Aorta (tissue), 5 donors: ENCODE results near the gene ARL8B. TPM values are rescaled to one million over a fixed set of nuclear protein-coding genes. Genes with fewer than 3 reads are reported as not detected.
A peak's percentile ranks its signal among the peaks of the same experiment; 100 is the strongest.

Source experiments
- ATAC-seq: fragments of 200-7000 bp; cut with Tn5 transposase; one replicate; pipeline ENCODE4 v1.9.1; 2022; ENCODE audit warnings: moderate library complexity; ENCODE audit not compliant: low FRiP score
- DNase-seq, 2 donors: peaks; one replicate each; pipeline ENCODE4 v3.0.0-alpha.2; 2020
- H3K27ac ChIP-seq, 2 donors: one replicate each; pipeline ENCODE4 v1.5.1; 2013; ENCODE audit warnings: low read length in 2 of 2, mild to moderate bottlenecking in 2 of 2, moderate library complexity in 2 of 2, control low read depth in 1 of 2, inconsistent platforms in 1 of 2, low read depth in 1 of 2
- H3K27me3 ChIP-seq, 2 donors: one replicate each; pipeline ENCODE4 v1.6.1; 2013; ENCODE audit warnings: control low read depth in 1 of 2, low read length in 1 of 2, mild to moderate bottlenecking in 1 of 2, moderate library complexity in 1 of 2; ENCODE audit not compliant: insufficient read depth in 2 of 2, control insufficient read depth in 1 of 2
- H3K36me3 ChIP-seq, 2 donors: one replicate each; pipeline ENCODE4 v1.6.1; 2013; ENCODE audit warnings: control low read depth in 1 of 2, low read length in 1 of 2, mild to moderate bottlenecking in 1 of 2; ENCODE audit not compliant: insufficient read depth in 2 of 2, control insufficient read depth in 1 of 2
- H3K4me1 ChIP-seq, 2 donors: one replicate each; pipeline ENCODE4 v1.6.1; 2013; ENCODE audit warnings: low read length in 2 of 2, control low read depth in 1 of 2, mild to moderate bottlenecking in 1 of 2, moderate library complexity in 1 of 2; ENCODE audit not compliant: insufficient read depth in 2 of 2, control insufficient read depth in 1 of 2
- H3K4me3 ChIP-seq, 2 donors: one replicate each; pipeline ENCODE4 v1.5.1; 2013; ENCODE audit warnings: low read length in 2 of 2, control low read depth in 1 of 2, mild to moderate bottlenecking in 1 of 2
- H3K9me3 ChIP-seq: one replicate; pipeline ENCODE4 v1.6.1; 2013; ENCODE audit warnings: mild to moderate bottlenecking, low read length; ENCODE audit not compliant: control insufficient read depth
- WGBS, 2 donors: extraction: QIAGEN DNeasy Blood & Tissue Kit; methylation state at CpG; one replicate each; pipeline ENCODE4 v1.1.7; 2013; 5-methylcytosine and 5-hydroxymethylcytosine counted together
- intact Hi-C, 2 donors: fragments of 100-400 bp; cut with DNase I; formaldehyde crosslinking; loops; one replicate each; pipeline versions ENCODE4 v1.14.2 to v1.15.0; 2022
- polyA plus RNA-seq, 2 donors: library from polyadenylated mRNA; stranded (reverse); fragments of 200-250 nt; gene quantifications; one replicate each; pipeline ENCODE4 v1.2.3, GENCODE V29; 2013
- total RNA-seq, 2 donors: library from RNA; stranded (reverse); fragmentation: NEBNext Ultra II Directional; extraction: Animal tissue kit (Norgen Biotek cat#: 25700); gene quantifications; one replicate each; pipeline ENCODE4 v1.2.1, GENCODE V29; 2021
- donor health status: healthy with polysubstance abuse.
- donor health status: Bipolar disorder and iron deficiency.
- donor health status: DM: no; HTN: no; CAD: no.
- donor health status: DM: no; HTN: no; CAD: no.
- donor health status: DM: yes; HTN: yes; CAD: no.

ARL8B gene
- total and polyA plus RNA-seq, 4 donors, result 44.1 to 61.3 (median 54.8) TPM

- H3K36me3 ChIP-seq, result peaks cover 0 to 1% of the 10 kb centered on the region in 2 donors
- H3K4me3 ChIP-seq, result no peak overlapping the region
- H3K4me1 ChIP-seq, result peaks cover 3 to 6% of the 10 kb centered on the region in 2 donors
- 82 to 83% methylated on average over 7 of the region's 7 CpGs for WGBS, 2 donors
- no peaks in the 10 kb centered on the region for H3K27me3 ChIP-seq
- DNase-seq (no peak), ATAC-seq (no peak)
- H3K27ac ChIP-seq, result no peak overlapping the region
- intact Hi-C loops, result no loop called here
- H3K9me3 ChIP-seq, result no peaks in the 10 kb centered on the region
Observed at GRCh38 chr3:5190147-5190791, 68.2 kb downstream of the ARL8B start.

GRCh38 chr3:5191555-5192304 is 69.6 kb downstream of the ARL8B start:
- Histone ChIP-seq H3K4me1 (peaks cover 3 to 6% of the 10 kb centered on the region in 2 donors), H3K36me3 (peaks cover 0 to 1% of the 10 kb centered on the region in 2 donors), H3K27me3 (no peaks in the 10 kb centered on the region), H3K9me3 (no peaks in the 10 kb centered on the region), H3K4me3 (no peak overlapping the region), H3K27ac (no peak overlapping the region)
- intact Hi-C loops, result no loop called here
- 87 to 91% methylated on average over 5 of the region's 5 CpGs for WGBS, 2 donors
- DNase-seq (no peak), ATAC-seq (no peak)

- WGBS, 2 donors, result 82 to 94% methylated on average over 3 of the region's 3 CpGs
- no peak for DNase-seq
- Histone ChIP-seq H3K36me3 (peaks cover 0 to 1% of the 10 kb centered on the region in 2 donors), H3K27me3 (no peaks in the 10 kb centered on the region), H3K27ac (no peak overlapping the region), H3K4me3 (no peak overlapping the region), H3K9me3 (no peaks in the 10 kb centered on the region), H3K4me1 (peaks cover 3 to 6% of the 10 kb centered on the region in 2 donors)
- no peak for ATAC-seq
- intact Hi-C loops, result no loop called here
Observed at GRCh38 chr3:5192571-5193365, 70.7 kb downstream of the ARL8B start.

- no peak overlapping the region for H3K27ac ChIP-seq
- H3K36me3 ChIP-seq, result peaks cover 0 to 1% of the 10 kb centered on the region in 2 donors
- intact Hi-C loops, result no loop called here
- WGBS, 2 donors, result 73 to 76% methylated on average over 2 of the region's 2 CpGs
- no peaks in the 10 kb centered on the region for H3K9me3 ChIP-seq
- H3K27me3 ChIP-seq, result no peaks in the 10 kb centered on the region
- DNase-seq (no peak), ATAC-seq (no peak)
- no peak overlapping the region for H3K4me3 ChIP-seq
- H3K4me1 ChIP-seq, result peaks cover 2 to 3% of the 10 kb centered on the region in 2 donors
Observed at GRCh38 chr3:5194341-5194740, 72.2 kb downstream of the ARL8B start.

- DNase-seq (no peak), ATAC-seq (no peak)
- no peaks in the 10 kb centered on the region for H3K27me3 ChIP-seq
- no peaks in the 10 kb centered on the region for H3K9me3 ChIP-seq
- intact Hi-C loops, result no loop called here
- H3K4me3 ChIP-seq, result no peak overlapping the region
- WGBS, 2 donors, result 74 to 86% methylated on average over 2 of the region's 2 CpGs
- no peak overlapping the region for H3K27ac ChIP-seq
- H3K36me3 ChIP-seq, result peaks cover 0 to 1% of the 10 kb centered on the region in 2 donors
- H3K4me1 ChIP-seq, result peaks cover 2 to 3% of the 10 kb centered on the region in 2 donors
Observed at GRCh38 chr3:5194801-5195509, 72.9 kb downstream of the ARL8B start.

- H3K27me3 ChIP-seq, result no peaks in the 10 kb centered on the region
- intact Hi-C loops, result no loop called here
- H3K27ac ChIP-seq, result no peak overlapping the region
- ATAC-seq, result no peak
- peaks cover 0 to 2% of the 10 kb centered on the region in 2 donors for H3K4me1 ChIP-seq
- 65% methylated on average over 2 of the region's 2 CpGs for WGBS, 2 donors
- DNase-seq, result peak in 1 of 2 donors; percentile 75
- no peaks in the 10 kb centered on the region for H3K9me3 ChIP-seq
- H3K4me3 ChIP-seq, result no peak overlapping the region
- H3K36me3 ChIP-seq, result peaks cover 0 to 1% of the 10 kb centered on the region in 2 donors
Observed at GRCh38 chr3:5195605-5196004, 73.5 kb downstream of the ARL8B start.

GRCh38 chr3:5197022-5197421 is 74.9 kb downstream of the ARL8B start:
- Histone ChIP-seq H3K4me3 (no peak overlapping the region), H3K36me3 (peaks cover 0 to 1% of the 10 kb centered on the region in 2 donors), H3K27ac (no peak overlapping the region), H3K27me3 (no peaks in the 10 kb centered on the region), H3K9me3 (no peaks in the 10 kb centered on the region), H3K4me1 (peaks cover 0 to 1% of the 10 kb centered on the region in 2 donors)
- WGBS, 2 donors, result 91 to 93% methylated on average over 4 of the region's 4 CpGs
- ATAC-seq (no peak), DNase-seq (no peak)
- intact Hi-C loops, result no loop called here
